ENCODE measurements around the gene PRKD3.

PRKD3 gene

GRCh38 chr2:37281916-37282315 is 42.7 kb downstream of the PRKD3 start:
- Histone ChIP-seq H3K4me3 (replicated peaks; ENCODE audit: insufficient read depth, low read length) (no peak overlapping the region), H3K27ac (replicated peaks) (no peak overlapping the region), H3K27me3 (ENCODE audit: insufficient read depth, poor library complexity, severe bottlenecking) (no peaks in the 10 kb centered on the region)
- TF ChIP-seq SPI1 (IDR thresholded peaks at IDR 0.05; ENCODE audit: borderline replicate concordance, low read depth) = no peak
- TF ChIP-seq POLR2AphosphoS5 (IDR thresholded peaks at IDR 0.05; ENCODE audit: low read depth) = no peak
- no peak for TF ChIP-seq GABPA (IDR thresholded peaks at IDR 0.05; ENCODE audit: low read depth)
- TF ChIP-seq, protein P1, sequence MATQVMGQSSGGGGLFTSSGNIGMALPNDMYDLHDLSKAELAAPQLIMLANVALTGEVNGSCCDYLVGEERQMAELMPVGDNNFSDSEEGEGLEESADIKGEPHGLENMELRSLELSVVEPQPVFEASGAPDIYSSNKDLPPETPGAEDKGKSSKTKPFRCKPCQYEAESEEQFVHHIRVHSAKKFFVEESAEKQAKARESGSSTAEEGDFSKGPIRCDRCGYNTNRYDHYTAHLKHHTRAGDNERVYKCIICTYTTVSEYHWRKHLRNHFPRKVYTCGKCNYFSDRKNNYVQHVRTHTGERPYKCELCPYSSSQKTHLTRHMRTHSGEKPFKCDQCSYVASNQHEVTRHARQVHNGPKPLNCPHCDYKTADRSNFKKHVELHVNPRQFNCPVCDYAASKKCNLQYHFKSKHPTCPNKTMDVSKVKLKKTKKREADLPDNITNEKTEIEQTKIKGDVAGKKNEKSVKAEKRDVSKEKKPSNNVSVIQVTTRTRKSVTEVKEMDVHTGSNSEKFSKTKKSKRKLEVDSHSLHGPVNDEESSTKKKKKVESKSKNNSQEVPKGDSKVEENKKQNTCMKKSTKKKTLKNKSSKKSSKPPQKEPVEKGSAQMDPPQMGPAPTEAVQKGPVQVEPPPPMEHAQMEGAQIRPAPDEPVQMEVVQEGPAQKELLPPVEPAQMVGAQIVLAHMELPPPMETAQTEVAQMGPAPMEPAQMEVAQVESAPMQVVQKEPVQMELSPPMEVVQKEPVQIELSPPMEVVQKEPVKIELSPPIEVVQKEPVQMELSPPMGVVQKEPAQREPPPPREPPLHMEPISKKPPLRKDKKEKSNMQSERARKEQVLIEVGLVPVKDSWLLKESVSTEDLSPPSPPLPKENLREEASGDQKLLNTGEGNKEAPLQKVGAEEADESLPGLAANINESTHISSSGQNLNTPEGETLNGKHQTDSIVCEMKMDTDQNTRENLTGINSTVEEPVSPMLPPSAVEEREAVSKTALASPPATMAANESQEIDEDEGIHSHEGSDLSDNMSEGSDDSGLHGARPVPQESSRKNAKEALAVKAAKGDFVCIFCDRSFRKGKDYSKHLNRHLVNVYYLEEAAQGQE (IDR thresholded peaks at IDR 0.05; ENCODE audit: insufficient replicate concordance, low read depth) = no peak
- TF ChIP-seq, protein P2, sequence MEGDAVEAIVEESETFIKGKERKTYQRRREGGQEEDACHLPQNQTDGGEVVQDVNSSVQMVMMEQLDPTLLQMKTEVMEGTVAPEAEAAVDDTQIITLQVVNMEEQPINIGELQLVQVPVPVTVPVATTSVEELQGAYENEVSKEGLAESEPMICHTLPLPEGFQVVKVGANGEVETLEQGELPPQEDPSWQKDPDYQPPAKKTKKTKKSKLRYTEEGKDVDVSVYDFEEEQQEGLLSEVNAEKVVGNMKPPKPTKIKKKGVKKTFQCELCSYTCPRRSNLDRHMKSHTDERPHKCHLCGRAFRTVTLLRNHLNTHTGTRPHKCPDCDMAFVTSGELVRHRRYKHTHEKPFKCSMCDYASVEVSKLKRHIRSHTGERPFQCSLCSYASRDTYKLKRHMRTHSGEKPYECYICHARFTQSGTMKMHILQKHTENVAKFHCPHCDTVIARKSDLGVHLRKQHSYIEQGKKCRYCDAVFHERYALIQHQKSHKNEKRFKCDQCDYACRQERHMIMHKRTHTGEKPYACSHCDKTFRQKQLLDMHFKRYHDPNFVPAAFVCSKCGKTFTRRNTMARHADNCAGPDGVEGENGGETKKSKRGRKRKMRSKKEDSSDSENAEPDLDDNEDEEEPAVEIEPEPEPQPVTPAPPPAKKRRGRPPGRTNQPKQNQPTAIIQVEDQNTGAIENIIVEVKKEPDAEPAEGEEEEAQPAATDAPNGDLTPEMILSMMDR (IDR thresholded peaks at IDR 0.05; ENCODE audit: insufficient read depth, low read length) = no peak
- no peak for DNase-seq (ENCODE audit: low read depth in 1 of 2, low spot score in 1 of 2)

DNA sequence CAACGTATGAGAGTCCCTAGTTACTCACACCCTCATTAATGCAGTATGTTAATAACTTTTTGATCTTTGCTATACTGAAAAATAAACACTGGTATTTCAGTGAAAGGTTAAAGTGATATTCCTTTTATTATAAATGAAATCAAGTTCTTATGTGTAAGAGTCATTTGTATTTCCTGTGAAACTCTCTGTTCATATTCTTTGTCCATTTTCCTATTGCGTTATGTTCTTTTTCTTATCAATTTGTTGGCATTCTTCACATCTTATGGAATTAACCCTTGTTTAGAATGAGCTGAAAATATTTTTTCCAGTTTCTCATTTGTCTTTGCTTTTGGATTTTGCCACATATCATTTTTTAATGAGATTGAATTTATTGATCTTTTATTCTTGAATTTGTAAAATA is 48.3 kb downstream of the PRKD3 start:
- Histone ChIP-seq H3K27me3 (ENCODE audit: insufficient read depth, poor library complexity, severe bottlenecking) (no peaks in the 10 kb centered on the region), H3K4me3 (replicated peaks; ENCODE audit: insufficient read depth, low read length) (no peak overlapping the region), H3K27ac (replicated peaks) (no peak overlapping the region)
- TF ChIP-seq, protein P2 (IDR thresholded peaks at IDR 0.05; ENCODE audit: insufficient read depth, low read length) = no peak
- TF ChIP-seq POLR2AphosphoS5 (IDR thresholded peaks at IDR 0.05; ENCODE audit: low read depth) = no peak
- DNase-seq (ENCODE audit: low read depth in 1 of 2, low spot score in 1 of 2) = no peak

Measured in HL-60 (cell line).